K562 (cell line): Measurements from ENCODE around the gene GPR37L1. TPM values are rescaled to one million over a fixed set of nuclear protein-coding genes. Genes with fewer than 3 reads are reported as not detected.
A peak's percentile ranks its signal among the peaks of the same experiment; 100 is the strongest.

Experiments
- AFF4 ChIP-seq: sonication (generic); formaldehyde crosslinking; IDR thresholded peaks from 2 replicates; pipeline ENCODE4 v1.8.0; 2023; ENCODE audit warnings: mild to moderate bottlenecking, missing genetic modification reagents
- ASH1L ChIP-seq: fragments of 450-650 bp; IDR thresholded peaks from 2 replicates; pipeline ENCODE4 v1.6.1; 2018; ENCODE audit warnings: borderline replicate concordance, mild to moderate bottlenecking, low read depth; ENCODE audit not compliant: partially characterized antibody
- CBX8 ChIP-seq: fragments of 200-600 bp; sonication (generic); IDR thresholded peaks from 2 replicates; pipeline ENCODE4 v1.6.1; 2012; ENCODE audit warnings: borderline replicate concordance, mixed run types, low read depth, mild to moderate bottlenecking, moderate library complexity, mixed read lengths, low read length, control low read depth, inconsistent platforms; ENCODE audit not compliant: poor library complexity, severe bottlenecking; ENCODE audit errors: extremely low read depth
- GTF3C2 ChIP-seq: IDR thresholded peaks from 3 replicates; pipeline ENCODE4 v1.6.1; 2011; ENCODE audit warnings: borderline replicate concordance, mild to moderate bottlenecking, moderate library complexity; ENCODE audit not compliant: insufficient read length; ENCODE audit errors: extremely low read depth
- KDM1A ChIP-seq, 2 experiments: fragments of 450-650 bp; IDR thresholded peaks; 2 replicates each; pipeline ENCODE4 v1.6.1; 2016; ENCODE audit warnings: mild to moderate bottlenecking in 2 of 2
- MCM3 ChIP-seq: fragments of 450-650 bp; IDR thresholded peaks from 2 replicates; pipeline ENCODE4 v1.6.1; 2016
- MXI1 ChIP-seq: IDR thresholded peaks from 2 replicates; pipeline ENCODE4 v1.6.1; 2011; ENCODE audit warnings: low read depth, mild to moderate bottlenecking, improper control_type of control experiment, low read length
- RBM22 ChIP-seq: fragments of 200-400 bp; formaldehyde crosslinking; IDR thresholded peaks from 2 replicates; pipeline ENCODE4 v1.6.1; 2018; ENCODE audit warnings: low read length, low read depth; ENCODE audit not compliant: poor library complexity, severe bottlenecking
- RFX1 ChIP-seq: fragments of 450-650 bp; IDR thresholded peaks from 2 replicates; pipeline ENCODE4 v1.6.1; 2016; ENCODE audit warnings: mild to moderate bottlenecking, moderate library complexity
- SNAPC5 ChIP-seq: fragments of 250-450 bp; sonication (Bioruptor Pico); IDR thresholded peaks from 2 replicates; pipeline ENCODE4 v1.8.0; 2021; ENCODE audit warnings: moderate library complexity, mild to moderate bottlenecking, inconsistent platforms
- TCFL5 ChIP-seq: fragments of 250-450 bp; sonication (Bioruptor Pico); conservative IDR thresholded peaks from 2 replicates; pipeline ENCODE4 v1.6.1; 2021; ENCODE audit warnings: mild to moderate bottlenecking, moderate library complexity, matching md5 sums
- XRCC3 ChIP-seq: fragments of 450-650 bp; IDR thresholded peaks from 2 replicates; pipeline ENCODE4 v1.6.1; 2017; ENCODE audit warnings: mild to moderate bottlenecking, moderate library complexity
- ZNF41 ChIP-seq: fragments of 250-450 bp; sonication (Bioruptor Pico); conservative IDR thresholded peaks from 2 replicates; pipeline ENCODE4 v1.4.0; 2020; ENCODE audit warnings: mild to moderate bottlenecking
- ZNF518B ChIP-seq: fragments of 250-450 bp; sonication (Bioruptor Pico); IDR thresholded peaks from 2 replicates; pipeline ENCODE4 v1.5.0; 2021; ENCODE audit warnings: mild to moderate bottlenecking, moderate library complexity
- ZNF655 ChIP-seq: fragments of 250-450 bp; sonication (Bioruptor Pico); IDR thresholded peaks from 2 replicates; pipeline ENCODE4 v1.5.0; 2021
- polyA plus RNA-seq, 8 experiments: library from polyadenylated mRNA; depleted of rRNA in 4 of 8; stranded (reverse) in 5 of 8; unstranded in 3 of 8; fragments of >200 nt; fragmentation: Nextera tagmentation in 2 of 8; fragmentation: Illumina TruSeq in 1 of 8; extraction: Ambion mirVana in 2 of 8; extraction: Trizol in 1 of 8; gene quantifications; 2 replicates each; pipeline versions ENCODE4 v1.2.1 to v1.2.3, GENCODE V29; 2011 to 2014; ENCODE audit warnings: inconsistent platforms in 1 of 8, missing spikeins in 1 of 8
- total RNA-seq, 7 experiments: library from RNA; depleted of rRNA in 6 of 7; stranded (reverse); fragments of >200 nt in 6 of 7; fragmentation: Illumina TruSeq in 2 of 7; extraction: Trizol in 2 of 7; gene quantifications; 2 replicates each; pipeline versions ENCODE4 v1.2.1 to v1.2.3, GENCODE V29; 2011 to 2021; ENCODE audit warnings: low replicate concordance in 1 of 7

GPR37L1 gene
- total and polyA plus RNA-seq, 9 of the 15 experiments (the other 6 are each of a cell fraction or from before 2014, with no cell fraction given), result not detected

GRCh38 chr1:202145068-202145743 is 22.5 kb downstream of the GPR37L1 start (continued):
- TF ChIP-seq GTF3C2, result no peak
- TF ChIP-seq ZNF518B, result 0 out of 2 replicates have a peak, but pooled peaks have one; percentile 46
- no peak for TF ChIP-seq KDM1A (IDR thresholded peaks at IDR 0.05)
- TF ChIP-seq SNAPC5, result no peak
- no peak for TF ChIP-seq ZNF41 (CRISPR knock-in tag)
- TF ChIP-seq AFF4 (CRISPR knock-in tag), result 0 out of 2 replicates have a peak, but pooled peaks have one; percentile 30
- no peak for TF ChIP-seq ASH1L
- TF ChIP-seq TCFL5 (CRISPR knock-in tag), result no peak
- TF ChIP-seq ZNF655 (CRISPR knock-in tag), result no peak
- no peak for TF ChIP-seq CBX8
- no peak for TF ChIP-seq MCM3
- no peak for TF ChIP-seq RFX1
- TF ChIP-seq MXI1, result no peak
- TF ChIP-seq XRCC3, result no peak
- no peak for TF ChIP-seq RBM22
